GM21381 (cell line): ENCODE results near the gene DNASE1L1.

Source experiments
- ATAC-seq: cut with Tn5 transposase; IDR thresholded peaks from one replicate; pipeline ENCODE4 v1.9.1; 2021; ENCODE audit warnings: mild to moderate bottlenecking, moderate library complexity; ENCODE audit not compliant: unreplicated experiment

The DNASE1L1 gene

DNA sequence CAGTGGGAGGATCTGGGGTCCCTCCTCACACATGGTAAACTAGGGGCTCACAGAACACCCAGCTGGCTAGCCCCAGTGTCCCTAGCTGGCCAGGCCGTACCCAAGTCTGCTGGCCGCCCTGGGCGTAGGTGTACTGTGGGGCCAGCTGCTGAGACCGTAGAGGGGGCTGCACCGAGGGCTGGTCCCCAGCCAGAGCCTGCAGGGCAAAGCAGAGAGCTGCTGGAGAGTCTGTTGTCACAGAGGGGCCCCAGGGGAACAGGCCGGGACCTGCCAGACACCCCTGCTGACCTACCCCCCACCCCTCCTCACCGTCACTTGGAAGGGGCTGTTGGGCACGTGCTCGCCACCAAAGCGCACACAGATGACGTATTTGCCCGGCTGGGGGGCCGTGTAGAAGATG, 54.5 kb downstream of the DNASE1L1 start:
- ATAC-seq, result no peak

DNA sequence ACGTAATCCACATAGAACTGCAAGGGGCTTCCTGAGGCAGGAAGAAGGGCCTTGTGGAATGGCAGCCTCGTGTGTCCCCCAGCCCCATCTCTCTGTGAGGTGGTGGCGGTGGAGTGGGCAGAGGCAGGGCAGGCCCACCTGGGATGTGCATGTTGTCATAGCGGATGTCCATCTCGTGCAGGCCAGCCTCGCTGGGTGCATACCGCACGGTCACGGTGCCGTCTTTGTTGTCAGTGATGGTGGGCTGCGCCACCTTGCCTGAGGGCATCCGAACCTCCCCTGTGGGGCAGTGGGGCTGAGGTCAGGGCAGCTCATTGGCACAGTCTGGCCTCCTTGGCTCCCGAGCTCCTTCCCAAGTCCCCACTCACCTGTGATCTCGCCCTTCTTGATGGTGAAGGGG, 55.0 kb downstream of the DNASE1L1 start:
- ATAC-seq, result no peak

DNA sequence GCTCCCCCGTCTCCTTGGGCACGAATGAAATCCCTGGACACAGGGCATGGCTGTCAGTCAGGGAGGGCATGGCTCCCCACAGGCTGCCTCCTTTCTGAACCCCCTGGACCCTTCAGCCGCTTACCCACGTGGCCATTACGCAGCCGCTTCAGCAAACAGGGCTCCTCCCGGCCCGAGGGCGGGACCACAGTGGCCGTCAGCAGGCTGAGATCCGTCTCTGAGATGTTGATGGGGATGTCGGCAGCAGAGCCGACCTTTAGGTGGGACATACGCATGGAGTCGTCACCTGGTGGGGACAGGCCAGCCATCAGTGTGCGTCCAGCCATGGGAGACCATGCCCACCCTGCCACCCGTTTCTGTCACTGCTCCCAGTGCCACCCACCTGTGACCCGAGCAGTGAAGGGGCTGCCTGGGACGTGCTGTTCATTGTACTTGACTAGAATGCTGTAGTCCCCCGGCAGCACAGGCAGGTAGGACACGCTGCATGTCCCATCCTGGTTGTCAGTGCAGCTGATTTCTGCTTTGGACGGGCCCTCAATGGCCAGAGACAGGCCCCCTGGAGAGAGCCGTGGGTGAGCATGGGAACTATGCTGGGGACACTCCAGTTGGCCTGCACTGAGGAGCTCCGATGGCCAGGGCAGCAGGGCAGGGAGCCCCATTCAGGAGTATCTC, 55.7 kb downstream of the DNASE1L1 start:
- no peak for ATAC-seq

DNA sequence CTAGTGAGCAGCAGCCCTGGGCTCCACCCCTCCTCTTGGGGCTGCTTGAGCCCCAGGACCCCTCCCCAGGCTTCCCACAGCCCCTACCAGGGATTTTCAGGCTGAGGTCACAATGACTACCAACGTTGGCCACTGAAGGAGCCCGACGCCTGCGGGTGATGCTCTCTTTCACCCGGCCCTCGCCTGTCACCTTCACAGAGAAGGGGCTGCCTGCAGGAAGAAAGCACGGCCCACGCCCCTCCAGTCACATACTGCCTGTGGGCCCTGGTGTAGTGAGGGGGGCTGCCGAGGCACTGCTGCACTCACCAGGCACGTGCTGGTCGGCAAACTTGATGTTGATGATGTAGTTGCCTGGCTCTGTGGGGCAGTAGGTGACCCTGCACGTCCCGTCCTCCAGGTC, 56.6 kb downstream of the DNASE1L1 start:
- ATAC-seq, result no peak

DNA sequence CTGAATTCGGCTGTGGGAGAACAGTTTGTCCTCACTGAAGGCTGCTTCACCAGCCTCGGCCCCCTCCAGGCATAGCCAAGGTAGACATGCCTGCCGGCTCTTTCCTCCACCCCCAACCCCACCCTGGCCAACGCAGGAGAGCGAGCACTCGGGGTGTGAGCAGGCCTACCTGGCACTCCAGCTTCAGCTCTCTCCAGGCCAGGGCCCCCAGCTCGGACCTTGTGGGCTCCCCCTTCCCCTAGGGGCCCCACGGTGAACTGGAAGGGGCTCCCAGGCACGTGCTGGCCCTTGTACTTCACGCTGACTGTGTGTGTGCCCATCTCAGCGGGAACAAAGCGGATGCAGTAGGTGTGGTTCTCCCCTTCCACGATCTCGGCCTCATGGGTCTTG, 57.0 kb downstream of the DNASE1L1 start:
- ATAC-seq, result no peak
